ENCODE results near the gene ATAD2B. TPM values are rescaled to one million over a fixed set of nuclear protein-coding genes. Genes with fewer than 3 reads are reported as not detected.
"Not testable (repeated sequence)": the region's sequence is repeated elsewhere in the genome, so short reads cannot be mapped to it uniquely, and the experiment has no call there.

ATAD2B gene
- total RNA-seq, 1 donor from 2014 or later, result 38.3 TPM

DNA sequence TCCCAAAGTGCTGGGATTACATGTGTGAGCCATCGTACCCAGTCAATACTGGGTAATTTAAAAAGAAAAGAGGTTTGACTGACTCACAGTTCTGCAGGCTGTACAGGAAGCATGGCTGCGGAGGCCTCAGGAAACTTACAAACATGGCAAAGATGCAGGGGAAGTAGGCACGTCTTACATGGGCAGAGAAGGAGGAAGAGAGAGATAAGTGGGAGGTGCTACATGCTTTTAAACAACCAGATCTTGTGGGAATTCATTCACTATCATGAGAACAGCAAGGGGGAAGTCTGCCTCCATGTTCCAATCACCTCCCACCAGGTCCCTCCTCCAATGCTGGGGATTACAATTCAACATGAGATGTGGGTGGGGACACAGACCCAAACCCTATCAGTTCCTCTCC lies 192.5 kb downstream of the ATAD2B start:
- Mint-ChIP-seq H3K4me1 (ENCODE audit: low read depth) (no peaks in the 10 kb centered on the region), H3K27me3 (no peaks in the 10 kb centered on the region), H3K9me3 (ENCODE audit: low read depth) (peaks cover 10% of the 10 kb centered on the region), H3K4me3 (ENCODE audit: low read depth) (no peak overlapping the region), H3K36me3 (ENCODE audit: insufficient read depth) (peaks cover 26% of the 10 kb centered on the region), H3K27ac (no peak overlapping the region)
- TF ChIP-seq, protein P1, sequence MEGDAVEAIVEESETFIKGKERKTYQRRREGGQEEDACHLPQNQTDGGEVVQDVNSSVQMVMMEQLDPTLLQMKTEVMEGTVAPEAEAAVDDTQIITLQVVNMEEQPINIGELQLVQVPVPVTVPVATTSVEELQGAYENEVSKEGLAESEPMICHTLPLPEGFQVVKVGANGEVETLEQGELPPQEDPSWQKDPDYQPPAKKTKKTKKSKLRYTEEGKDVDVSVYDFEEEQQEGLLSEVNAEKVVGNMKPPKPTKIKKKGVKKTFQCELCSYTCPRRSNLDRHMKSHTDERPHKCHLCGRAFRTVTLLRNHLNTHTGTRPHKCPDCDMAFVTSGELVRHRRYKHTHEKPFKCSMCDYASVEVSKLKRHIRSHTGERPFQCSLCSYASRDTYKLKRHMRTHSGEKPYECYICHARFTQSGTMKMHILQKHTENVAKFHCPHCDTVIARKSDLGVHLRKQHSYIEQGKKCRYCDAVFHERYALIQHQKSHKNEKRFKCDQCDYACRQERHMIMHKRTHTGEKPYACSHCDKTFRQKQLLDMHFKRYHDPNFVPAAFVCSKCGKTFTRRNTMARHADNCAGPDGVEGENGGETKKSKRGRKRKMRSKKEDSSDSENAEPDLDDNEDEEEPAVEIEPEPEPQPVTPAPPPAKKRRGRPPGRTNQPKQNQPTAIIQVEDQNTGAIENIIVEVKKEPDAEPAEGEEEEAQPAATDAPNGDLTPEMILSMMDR (IDR thresholded peaks at IDR 0.05; ENCODE audit: unreplicated experiment), result no peak
- DNase-seq (ENCODE audit: low spot score, unreplicated experiment), result no peak

DNA sequence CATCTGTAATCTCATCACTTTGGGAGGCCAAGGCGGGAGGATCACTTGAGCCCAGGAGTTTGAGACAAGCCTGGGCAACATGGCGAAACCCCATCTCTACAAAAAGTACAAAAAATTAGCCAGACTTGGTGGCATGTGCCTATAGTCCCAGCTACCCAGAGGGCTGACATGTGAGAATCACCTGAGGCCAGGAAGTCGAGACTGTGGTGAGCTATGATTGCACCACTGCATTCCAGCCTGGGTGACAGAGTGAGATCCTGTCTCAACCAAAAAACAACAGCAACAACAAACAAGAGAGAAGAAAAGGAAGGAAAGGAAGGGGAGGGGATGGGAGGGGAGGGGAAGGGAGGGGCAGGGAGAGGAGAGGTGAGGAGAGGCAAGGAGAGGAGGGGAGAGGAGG lies 203.9 kb downstream of the ATAD2B start:
- peaks cover 19% of the 10 kb centered on the region for H3K9me3 Mint-ChIP-seq (ENCODE audit: low read depth)
- H3K4me1 Mint-ChIP-seq (ENCODE audit: low read depth); H3K27ac Mint-ChIP-seq; H3K27me3 Mint-ChIP-seq; DNase-seq (ENCODE audit: low spot score, unreplicated experiment); H3K4me3 Mint-ChIP-seq (ENCODE audit: low read depth): not testable (repeated sequence)
- peaks cover 32% of the 10 kb centered on the region for H3K36me3 Mint-ChIP-seq (ENCODE audit: insufficient read depth)

DNA sequence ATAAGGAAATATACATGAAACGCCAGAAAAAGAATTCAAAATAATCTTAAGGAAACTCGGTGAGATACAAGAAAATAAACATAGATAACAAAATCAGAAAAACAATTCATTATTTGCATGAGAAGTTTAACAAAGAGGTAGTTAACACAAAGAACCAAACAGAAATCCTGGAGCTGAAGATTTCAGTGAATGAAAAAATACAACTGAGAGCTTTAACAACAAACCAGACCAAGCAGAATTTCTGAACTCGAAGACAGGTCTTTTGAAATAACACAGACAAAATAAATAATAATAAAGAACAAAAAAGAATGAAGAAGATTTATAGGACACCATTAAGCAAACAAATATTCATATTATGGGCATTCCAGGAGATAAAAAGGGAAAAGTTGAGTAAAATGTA lies 204.7 kb downstream of the ATAD2B start:
- H3K4me3 Mint-ChIP-seq (ENCODE audit: low read depth), result no peak overlapping the region
- no peak for DNase-seq (ENCODE audit: low spot score, unreplicated experiment)
- no peak overlapping the region for H3K27ac Mint-ChIP-seq
- no peaks in the 10 kb centered on the region for H3K27me3 Mint-ChIP-seq
- TF ChIP-seq, protein P1 (IDR thresholded peaks at IDR 0.05; ENCODE audit: unreplicated experiment), result no peak
- H3K9me3 Mint-ChIP-seq (ENCODE audit: low read depth), result peaks cover 19% of the 10 kb centered on the region
- peaks cover 32% of the 10 kb centered on the region for H3K36me3 Mint-ChIP-seq (ENCODE audit: insufficient read depth)
- no peaks in the 10 kb centered on the region for H3K4me1 Mint-ChIP-seq (ENCODE audit: low read depth)

DNA sequence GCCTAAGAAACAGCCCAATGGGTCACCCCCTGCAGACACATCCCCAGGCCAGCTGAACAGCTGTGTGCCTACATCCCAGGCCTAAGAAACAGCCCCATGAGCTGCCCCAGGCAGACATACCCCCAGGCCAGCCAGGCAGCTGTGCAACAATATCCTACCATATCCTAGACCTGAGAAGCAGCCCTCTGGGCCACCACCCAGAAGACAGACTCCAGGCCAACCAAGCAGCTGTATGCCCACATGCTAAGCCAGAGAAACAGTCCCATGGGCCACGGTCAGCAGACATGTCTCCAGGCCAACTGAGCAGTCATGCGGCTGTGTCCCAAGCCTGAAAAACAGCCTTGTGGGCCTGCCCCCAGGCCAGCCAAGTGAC lies 205.5 kb downstream of the ATAD2B start:
- Mint-ChIP-seq H3K27ac (no peak overlapping the region), H3K4me1 (ENCODE audit: low read depth) (no peaks in the 10 kb centered on the region), H3K4me3 (ENCODE audit: low read depth) (no peak overlapping the region), H3K27me3 (no peaks in the 10 kb centered on the region), H3K9me3 (ENCODE audit: low read depth) (peaks cover 19% of the 10 kb centered on the region), H3K36me3 (ENCODE audit: insufficient read depth) (peaks cover 31% of the 10 kb centered on the region)
- DNase-seq (ENCODE audit: low spot score, unreplicated experiment), result no peak
- TF ChIP-seq, protein P1 (IDR thresholded peaks at IDR 0.05; ENCODE audit: unreplicated experiment), result no peak

DNA sequence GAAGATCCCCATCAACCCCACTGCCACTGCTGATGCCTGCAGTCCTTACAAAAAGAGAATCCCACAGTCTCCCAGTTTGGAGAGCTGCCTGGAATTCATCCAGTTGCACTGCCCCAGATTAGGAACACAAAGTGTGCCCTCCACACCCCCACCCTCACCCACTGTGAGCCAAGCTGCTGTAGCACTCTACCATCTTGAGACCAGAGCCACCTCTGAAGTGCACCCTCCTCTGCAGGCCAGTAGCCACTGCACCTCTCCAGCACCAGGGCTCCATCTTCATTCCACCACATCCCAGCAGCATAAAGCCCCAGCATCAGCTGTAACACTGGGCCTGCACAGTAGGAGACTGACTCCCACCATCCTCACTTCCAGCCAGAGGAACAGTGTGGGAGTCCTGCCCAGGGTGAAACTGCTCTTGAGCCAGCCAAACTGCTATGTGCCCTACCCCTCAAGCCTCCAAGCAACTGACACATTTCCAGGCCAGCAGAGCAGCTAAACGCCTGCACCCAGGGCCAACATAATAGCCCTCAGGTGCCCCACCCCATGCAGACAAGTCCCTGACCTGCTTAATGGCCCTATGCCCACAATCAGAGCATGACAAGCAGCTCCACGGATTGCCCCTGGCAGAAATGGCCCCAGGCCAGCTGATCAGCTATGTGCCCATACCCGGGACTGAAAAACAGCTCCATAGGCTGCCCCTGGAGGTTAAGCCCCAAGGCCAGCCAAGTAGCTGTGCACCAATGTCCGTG lies 206.0 kb downstream of the ATAD2B start:
- DNase-seq (ENCODE audit: low spot score, unreplicated experiment), result no peak
- H3K4me1 Mint-ChIP-seq (ENCODE audit: low read depth), result no peaks in the 10 kb centered on the region
- no peak overlapping the region for H3K4me3 Mint-ChIP-seq (ENCODE audit: low read depth)
- H3K9me3 Mint-ChIP-seq (ENCODE audit: low read depth), result peaks cover 19% of the 10 kb centered on the region
- no peak overlapping the region for H3K27ac Mint-ChIP-seq
- TF ChIP-seq, protein P1 (IDR thresholded peaks at IDR 0.05; ENCODE audit: unreplicated experiment), result no peak
- peaks cover 30% of the 10 kb centered on the region for H3K36me3 Mint-ChIP-seq (ENCODE audit: insufficient read depth)
- no peaks in the 10 kb centered on the region for H3K27me3 Mint-ChIP-seq

DNA sequence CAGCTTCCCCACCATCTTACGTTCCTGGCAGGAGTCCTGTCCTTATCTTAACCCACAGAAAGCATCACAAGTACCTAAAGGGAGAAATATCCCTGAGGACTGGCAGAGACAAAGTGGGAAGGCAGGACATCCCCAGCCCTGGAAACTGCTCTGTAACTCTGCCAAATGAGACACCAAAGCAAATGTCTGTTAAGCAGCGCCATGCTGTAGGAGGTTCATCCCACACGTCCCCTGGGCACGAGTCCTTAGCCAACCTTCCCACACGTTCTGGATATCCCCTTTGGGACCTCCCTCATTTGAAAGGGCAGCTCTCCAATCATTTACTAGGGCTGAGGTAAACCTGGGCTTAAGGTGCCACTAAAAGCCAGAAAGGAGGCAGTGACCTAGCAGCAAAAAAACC lies 207.2 kb downstream of the ATAD2B start:
- DNase-seq (ENCODE audit: low spot score, unreplicated experiment), result no peak
- peaks cover 21% of the 10 kb centered on the region for H3K36me3 Mint-ChIP-seq (ENCODE audit: insufficient read depth)
- TF ChIP-seq, protein P1 (IDR thresholded peaks at IDR 0.05; ENCODE audit: unreplicated experiment), result no peak
- H3K27ac Mint-ChIP-seq, result no peak overlapping the region
- peaks cover 16% of the 10 kb centered on the region for H3K9me3 Mint-ChIP-seq (ENCODE audit: low read depth)
- no peaks in the 10 kb centered on the region for H3K27me3 Mint-ChIP-seq
- no peaks in the 10 kb centered on the region for H3K4me1 Mint-ChIP-seq (ENCODE audit: low read depth)
- no peak overlapping the region for H3K4me3 Mint-ChIP-seq (ENCODE audit: low read depth)

Measured in progenitor cell of endocrine pancreas (in vitro differentiated cells).